Sigmoid colon (tissue), 4 donors: ENCODE results near the gene DGKI.

ENCODE experiments used
- POLR2A ChIP-seq, 2 donors: fragments of 450-650 bp; IDR thresholded peaks; one replicate each; pipeline ENCODE4 v1.6.1; 2016; ENCODE audit warnings: antibody characterized with exemption in 2 of 2, mild to moderate bottlenecking in 2 of 2, moderate library complexity in 2 of 2
- POLR2AphosphoS5 ChIP-seq, 4 donors: sonication (generic); formaldehyde crosslinking; IDR thresholded peaks; one replicate each; pipeline ENCODE4 v1.6.1; 2017; ENCODE audit warnings: antibody characterized with exemption in 4 of 4
- TF ChIP-seq, protein P1 (sequence below), 4 experiments: fragments of 450-650 bp in 3 of 4; fragments of 200-600 bp in 1 of 4; IDR thresholded peaks; one replicate each; pipeline ENCODE4 v1.5.1; 2016 to 2019; ENCODE audit warnings: antibody characterized with exemption in 4 of 4, mild to moderate bottlenecking in 3 of 4, moderate library complexity in 2 of 4

DNA sequence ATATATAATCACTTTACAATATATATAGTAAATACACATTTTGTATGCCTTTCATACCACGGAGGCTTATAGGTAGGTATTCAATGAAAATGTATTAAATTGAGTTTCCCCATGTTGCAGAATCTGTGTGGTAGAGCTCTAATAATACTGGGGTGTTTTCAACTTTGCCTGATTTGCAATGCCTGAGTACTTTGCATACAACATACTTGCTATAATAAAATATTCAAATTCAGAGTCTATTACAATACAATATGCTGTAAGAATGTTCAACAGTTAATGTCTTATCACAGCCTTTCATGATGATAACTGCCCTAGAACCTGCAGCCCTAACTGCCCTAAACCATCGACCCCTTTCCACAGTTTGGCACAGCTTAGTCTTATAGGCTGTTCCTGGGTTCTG lies 114.6 kb downstream of the DGKI start:
- TF ChIP-seq, protein P1, sequence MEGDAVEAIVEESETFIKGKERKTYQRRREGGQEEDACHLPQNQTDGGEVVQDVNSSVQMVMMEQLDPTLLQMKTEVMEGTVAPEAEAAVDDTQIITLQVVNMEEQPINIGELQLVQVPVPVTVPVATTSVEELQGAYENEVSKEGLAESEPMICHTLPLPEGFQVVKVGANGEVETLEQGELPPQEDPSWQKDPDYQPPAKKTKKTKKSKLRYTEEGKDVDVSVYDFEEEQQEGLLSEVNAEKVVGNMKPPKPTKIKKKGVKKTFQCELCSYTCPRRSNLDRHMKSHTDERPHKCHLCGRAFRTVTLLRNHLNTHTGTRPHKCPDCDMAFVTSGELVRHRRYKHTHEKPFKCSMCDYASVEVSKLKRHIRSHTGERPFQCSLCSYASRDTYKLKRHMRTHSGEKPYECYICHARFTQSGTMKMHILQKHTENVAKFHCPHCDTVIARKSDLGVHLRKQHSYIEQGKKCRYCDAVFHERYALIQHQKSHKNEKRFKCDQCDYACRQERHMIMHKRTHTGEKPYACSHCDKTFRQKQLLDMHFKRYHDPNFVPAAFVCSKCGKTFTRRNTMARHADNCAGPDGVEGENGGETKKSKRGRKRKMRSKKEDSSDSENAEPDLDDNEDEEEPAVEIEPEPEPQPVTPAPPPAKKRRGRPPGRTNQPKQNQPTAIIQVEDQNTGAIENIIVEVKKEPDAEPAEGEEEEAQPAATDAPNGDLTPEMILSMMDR (IDR thresholded peaks at IDR 0.05): no peak
- TF ChIP-seq POLR2A (IDR thresholded peaks at IDR 0.05): no peak
- no peak for TF ChIP-seq POLR2AphosphoS5 (IDR thresholded peaks at IDR 0.05)
